Raji (cell line): ENCODE data around the gene GOSR2.

Source experiments
- POLR2A ChIP-seq: IDR thresholded peaks from 2 replicates; pipeline ENCODE4 v1.6.1; 2011; ENCODE audit warnings: low read depth, low read length, control low read depth; ENCODE audit not compliant: insufficient read depth

Gene GOSR2

GRCh38 chr17:46982577-46982976 lies 59.6 kb downstream of the GOSR2 start:
- TF ChIP-seq POLR2A: no peak

- TF ChIP-seq POLR2A: no peak
Observed at GRCh38 chr17:46983782-46984181, 60.8 kb downstream of the GOSR2 start.

- no peak for TF ChIP-seq POLR2A
Observed at GRCh38 chr17:46984341-46984740, 61.4 kb downstream of the GOSR2 start.

GRCh38 chr17:46984892-46985291 lies 61.9 kb downstream of the GOSR2 start:
- no peak for TF ChIP-seq POLR2A

- TF ChIP-seq POLR2A: no peak
Observed at GRCh38 chr17:46986366-46986765, 63.4 kb downstream of the GOSR2 start.

- TF ChIP-seq POLR2A: no peak
Observed at GRCh38 chr17:46989637-46990431, 66.9 kb downstream of the GOSR2 start.

- TF ChIP-seq POLR2A: no peak
Observed at GRCh38 chr17:46991617-46992016, 68.7 kb downstream of the GOSR2 start.
